IgD-negative memory B cell (primary cell): Measurements from ENCODE around the gene EPHA4. TPM values are rescaled to one million over a fixed set of nuclear protein-coding genes. Genes with fewer than 3 reads are reported as not detected.

Source experiments
- H3K27ac Mint-ChIP-seq, 3 donors: one replicate each; pipeline ENCODE4 v1.8.0; 2020 to 2022; ENCODE audit warnings: mild to moderate bottlenecking in 3 of 3, mixed read lengths in 3 of 3, moderate library complexity in 1 of 3
- H3K27me3 Mint-ChIP-seq: one replicate; pipeline ENCODE4 v1.8.0; 2021; ENCODE audit warnings: mixed read lengths
- H3K36me3 Mint-ChIP-seq: one replicate; pipeline ENCODE4 v1.8.0; 2020; ENCODE audit warnings: mild to moderate bottlenecking, mixed read lengths
- H3K4me1 Mint-ChIP-seq, 3 donors: one replicate each; pipeline ENCODE4 v1.8.0; 2020 to 2022; ENCODE audit warnings: mixed read lengths in 3 of 3, mild to moderate bottlenecking in 1 of 3
- H3K4me3 Mint-ChIP-seq, 4 donors: one replicate each; pipeline ENCODE4 v1.8.0; 2020 to 2022; ENCODE audit warnings: mild to moderate bottlenecking in 4 of 4, mixed read lengths in 4 of 4, moderate library complexity in 3 of 4
- H3K9me3 Mint-ChIP-seq, 3 donors: one replicate each; pipeline ENCODE4 v1.8.0; 2020 to 2021; ENCODE audit warnings: mixed read lengths in 3 of 3, mild to moderate bottlenecking in 1 of 3
- polyA plus RNA-seq: library from polyadenylated mRNA; unstranded; fragments of 300-500 nt; fragmentation: Illumina TruSeq; gene quantifications from one replicate; pipeline ENCODE4 v1.2.3, GENCODE V29; 2021

EPHA4 gene
- polyA plus RNA-seq, 1 donor from 2014 or later: 29.3 TPM

- peaks cover 0 to 7% (median 1%) of the 10 kb centered on the region in 3 donors for H3K4me1 Mint-ChIP-seq
- no peak overlapping the region for H3K27ac Mint-ChIP-seq
- no peaks in the 10 kb centered on the region for H3K27me3 Mint-ChIP-seq
- H3K36me3 Mint-ChIP-seq: peaks cover 4% of the 10 kb centered on the region
- H3K9me3 Mint-ChIP-seq: no peaks in the 10 kb centered on the region
- no peak overlapping the region for H3K4me3 Mint-ChIP-seq
These were observed 143.2 kb downstream of the EPHA4 start for GRCh38 chr2:221428896-221429295.

- no peak overlapping the region for H3K4me3 Mint-ChIP-seq
- peaks cover 0 to 7% (median 1%) of the 10 kb centered on the region in 3 donors for H3K4me1 Mint-ChIP-seq
- no peaks in the 10 kb centered on the region for H3K9me3 Mint-ChIP-seq
- peak overlapping the region in 1 of 3 donors; percentile 34 for H3K27ac Mint-ChIP-seq
- H3K36me3 Mint-ChIP-seq: peaks cover 8% of the 10 kb centered on the region
- no peaks in the 10 kb centered on the region for H3K27me3 Mint-ChIP-seq
These were observed 145.2 kb downstream of the EPHA4 start for GRCh38 chr2:221426929-221427328.

- Mint-ChIP-seq H3K9me3 (no peaks in the 10 kb centered on the region), H3K4me3 (no peak overlapping the region), H3K4me1 (peaks cover 0 to 7% (median 1%) of the 10 kb centered on the region in 3 donors), H3K27ac (peak overlapping the region in 1 of 3 donors; percentile 4), H3K36me3 (peaks cover 6% of the 10 kb centered on the region), H3K27me3 (no peaks in the 10 kb centered on the region)
These were observed 146.2 kb downstream of the EPHA4 start for GRCh38 chr2:221425891-221426290.

GRCh38 chr2:221425353-221425752 is 146.8 kb downstream of the EPHA4 start:
- no peaks in the 10 kb centered on the region for H3K9me3 Mint-ChIP-seq
- H3K4me3 Mint-ChIP-seq: no peak overlapping the region
- H3K27me3 Mint-ChIP-seq: no peaks in the 10 kb centered on the region
- peaks cover 6% of the 10 kb centered on the region for H3K36me3 Mint-ChIP-seq
- peaks cover 4 to 10% (median 6%) of the 10 kb centered on the region in 3 donors for H3K4me1 Mint-ChIP-seq
- peak overlapping the region in 1 of 3 donors; percentile 4 for H3K27ac Mint-ChIP-seq

- peaks cover 7% of the 10 kb centered on the region for H3K36me3 Mint-ChIP-seq
- H3K9me3 Mint-ChIP-seq: no peaks in the 10 kb centered on the region
- no peak overlapping the region for H3K27ac Mint-ChIP-seq
- H3K4me3 Mint-ChIP-seq: peak overlapping the region in 1 of 4 donors; percentile 1
- H3K27me3 Mint-ChIP-seq: no peaks in the 10 kb centered on the region
- H3K4me1 Mint-ChIP-seq: peaks cover 13 to 20% (median 18%) of the 10 kb centered on the region in 3 donors
These were observed 148.8 kb downstream of the EPHA4 start for GRCh38 chr2:221423210-221423804.

- Mint-ChIP-seq H3K36me3 (peaks cover 7% of the 10 kb centered on the region), H3K4me1 (peaks cover 13 to 20% (median 17%) of the 10 kb centered on the region in 3 donors), H3K4me3 (peak overlapping the region in 1 of 4 donors; percentile 1), H3K27ac (peak overlapping the region in 1 of 3 donors; percentile 31), H3K9me3 (no peaks in the 10 kb centered on the region), H3K27me3 (no peaks in the 10 kb centered on the region)
These were observed 149.4 kb downstream of the EPHA4 start for GRCh38 chr2:221422516-221423209.

GRCh38 chr2:221420245-221420644 is 151.9 kb downstream of the EPHA4 start:
- H3K36me3 Mint-ChIP-seq: peaks cover 8% of the 10 kb centered on the region
- peak overlapping the region; percentile 61 to 80 (median 74) for H3K4me3 Mint-ChIP-seq
- no peaks in the 10 kb centered on the region for H3K27me3 Mint-ChIP-seq
- peaks cover 17 to 28% (median 26%) of the 10 kb centered on the region in 3 donors for H3K4me1 Mint-ChIP-seq
- H3K9me3 Mint-ChIP-seq: peaks cover 0 to 3% (median 0%) of the 10 kb centered on the region in 3 donors
- H3K27ac Mint-ChIP-seq: peak overlapping the region; percentile 75 to 96 (median 88)

- peak overlapping the region in 2 of 3 donors; percentile 8 to 69 for H3K27ac Mint-ChIP-seq
- H3K4me3 Mint-ChIP-seq: peak overlapping the region in 2 of 4 donors; percentile 45 to 66
- peaks cover 17 to 29% (median 26%) of the 10 kb centered on the region in 3 donors for H3K4me1 Mint-ChIP-seq
- peaks cover 7% of the 10 kb centered on the region for H3K36me3 Mint-ChIP-seq
- H3K9me3 Mint-ChIP-seq: peaks cover 0 to 3% (median 0%) of the 10 kb centered on the region in 3 donors
- no peaks in the 10 kb centered on the region for H3K27me3 Mint-ChIP-seq
These were observed 156.3 kb downstream of the EPHA4 start for GRCh38 chr2:221415789-221416188.

GRCh38 chr2:221412978-221413377 is 159.1 kb downstream of the EPHA4 start:
- peaks cover 4 to 13% (median 8%) of the 10 kb centered on the region in 3 donors for H3K4me1 Mint-ChIP-seq
- peaks cover 0 to 3% (median 2%) of the 10 kb centered on the region in 3 donors for H3K9me3 Mint-ChIP-seq
- no peak overlapping the region for H3K4me3 Mint-ChIP-seq
- H3K36me3 Mint-ChIP-seq: peaks cover 5% of the 10 kb centered on the region
- H3K27ac Mint-ChIP-seq: no peak overlapping the region
- H3K27me3 Mint-ChIP-seq: peaks cover 1% of the 10 kb centered on the region

GRCh38 chr2:221410487-221410886 is 161.6 kb downstream of the EPHA4 start:
- Mint-ChIP-seq H3K36me3 (peaks cover 4% of the 10 kb centered on the region), H3K27ac (no peak overlapping the region), H3K4me3 (no peak overlapping the region), H3K27me3 (peaks cover 1% of the 10 kb centered on the region), H3K4me1 (peaks cover 0 to 8% (median 6%) of the 10 kb centered on the region in 3 donors), H3K9me3 (peaks cover 0 to 4% (median 0%) of the 10 kb centered on the region in 3 donors)

GRCh38 chr2:221407765-221408164 is 164.3 kb downstream of the EPHA4 start:
- H3K9me3 Mint-ChIP-seq: peaks cover 0 to 4% (median 0%) of the 10 kb centered on the region in 3 donors
- no peak overlapping the region for H3K4me3 Mint-ChIP-seq
- H3K27me3 Mint-ChIP-seq: peaks cover 3% of the 10 kb centered on the region

GRCh38 chr2:221405521-221405920 is 166.6 kb downstream of the EPHA4 start:
- Mint-ChIP-seq H3K4me1 (peaks cover 0 to 5% (median 3%) of the 10 kb centered on the region in 3 donors), H3K4me3 (no peak overlapping the region), H3K27me3 (peaks cover 3% of the 10 kb centered on the region), H3K36me3 (peaks cover 6% of the 10 kb centered on the region), H3K9me3 (peaks cover 0 to 4% (median 0%) of the 10 kb centered on the region in 3 donors), H3K27ac (no peak overlapping the region)

More at GRCh38 chr2:221407765-221408164, 164.3 kb downstream of the EPHA4 start:
- no peak overlapping the region for H3K27ac Mint-ChIP-seq
- peaks cover 0 to 5% (median 3%) of the 10 kb centered on the region in 3 donors for H3K4me1 Mint-ChIP-seq
- H3K36me3 Mint-ChIP-seq: peaks cover 6% of the 10 kb centered on the region

- peaks cover 0 to 9% (median 5%) of the 10 kb centered on the region in 3 donors for H3K9me3 Mint-ChIP-seq
- no peak overlapping the region for H3K27ac Mint-ChIP-seq
- H3K4me3 Mint-ChIP-seq: no peak overlapping the region
- H3K27me3 Mint-ChIP-seq: peaks cover 2% of the 10 kb centered on the region
- H3K36me3 Mint-ChIP-seq: peaks cover 8% of the 10 kb centered on the region
- H3K4me1 Mint-ChIP-seq: peaks cover 0 to 5% (median 4%) of the 10 kb centered on the region in 3 donors
These were observed 170.0 kb downstream of the EPHA4 start for GRCh38 chr2:221402072-221402471.

GRCh38 chr2:221400411-221400810 is 171.7 kb downstream of the EPHA4 start:
- H3K27ac Mint-ChIP-seq: no peak overlapping the region
- peaks cover 0 to 4% (median 1%) of the 10 kb centered on the region in 3 donors for H3K4me1 Mint-ChIP-seq
- no peak overlapping the region for H3K4me3 Mint-ChIP-seq
- H3K36me3 Mint-ChIP-seq: peaks cover 8% of the 10 kb centered on the region
- H3K27me3 Mint-ChIP-seq: peaks cover 2% of the 10 kb centered on the region
- H3K9me3 Mint-ChIP-seq: peaks cover 0 to 6% (median 5%) of the 10 kb centered on the region in 3 donors

GRCh38 chr2:221399183-221399582 is 172.9 kb downstream of the EPHA4 start:
- peaks cover 0 to 4% (median 1%) of the 10 kb centered on the region in 3 donors for H3K4me1 Mint-ChIP-seq
- peaks cover 2% of the 10 kb centered on the region for H3K36me3 Mint-ChIP-seq
- no peaks in the 10 kb centered on the region for H3K27me3 Mint-ChIP-seq
- H3K9me3 Mint-ChIP-seq: peaks cover 0 to 6% (median 5%) of the 10 kb centered on the region in 3 donors
- H3K27ac Mint-ChIP-seq: no peak overlapping the region
- H3K4me3 Mint-ChIP-seq: no peak overlapping the region
